ENCODE data around the gene DACT3.
A peak's percentile ranks its signal among the peaks of the same experiment; 100 is the strongest.

The DACT3 gene

DNA sequence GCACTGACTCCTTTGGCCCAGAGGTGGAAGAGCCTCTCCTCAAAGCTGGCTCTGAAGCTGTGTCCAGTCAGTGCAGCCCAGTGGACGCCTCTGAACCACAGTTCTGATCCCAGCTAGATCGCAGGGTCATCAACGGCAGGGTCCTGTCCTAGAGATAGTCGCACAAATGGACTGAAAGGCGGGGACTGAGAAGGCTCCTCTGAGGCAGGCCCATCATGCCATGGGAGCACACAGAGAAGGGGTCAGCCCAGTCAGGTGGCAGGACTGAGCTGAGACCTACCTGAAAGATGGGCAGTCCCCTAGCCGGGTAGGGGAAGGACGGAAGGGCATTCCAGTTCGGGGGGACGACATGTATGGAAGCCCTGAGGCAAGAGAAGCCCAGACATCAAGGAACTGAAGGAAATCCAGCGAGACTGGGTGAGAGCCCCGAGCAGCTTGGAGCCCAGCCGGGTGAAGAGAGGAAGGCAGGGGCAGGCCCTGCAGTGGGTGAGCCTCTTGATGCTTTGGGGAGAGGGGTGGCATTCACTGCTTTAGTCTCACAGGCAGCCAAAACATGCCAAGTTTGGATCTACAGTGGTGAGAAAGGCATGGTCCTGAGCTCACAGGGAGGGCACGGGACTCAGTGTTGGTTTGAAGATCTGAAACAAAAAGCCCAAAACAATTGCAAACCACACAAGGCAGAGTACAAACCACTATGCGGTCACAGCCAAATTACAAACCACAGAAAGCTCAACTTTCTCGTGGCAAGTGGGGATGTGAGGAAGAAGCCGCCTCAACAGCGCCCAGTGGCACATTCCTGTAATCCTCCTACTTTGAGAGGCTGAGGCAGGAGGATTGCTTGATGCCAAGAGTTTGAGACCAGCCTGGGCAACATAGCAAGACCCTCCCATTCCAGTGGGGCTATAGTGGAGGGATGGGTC is 49.9 kb downstream of the DACT3 start:
- no peak for DNase-seq (ENCODE audit: low spot score)

DNA sequence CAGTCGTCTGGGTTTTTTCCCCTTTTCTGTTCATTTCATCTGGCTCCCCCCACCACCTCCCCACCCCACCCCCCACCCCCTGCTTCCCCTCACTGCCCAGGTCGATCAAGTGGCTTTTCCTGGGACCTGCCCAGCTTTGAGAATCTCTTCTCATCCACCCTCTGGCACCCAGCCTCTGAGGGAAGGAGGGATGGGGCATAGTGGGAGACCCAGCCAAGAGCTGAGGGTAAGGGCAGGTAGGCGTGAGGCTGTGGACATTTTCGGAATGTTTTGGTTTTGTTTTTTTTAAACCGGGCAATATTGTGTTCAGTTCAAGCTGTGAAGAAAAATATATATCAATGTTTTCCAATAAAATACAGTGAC is 50.6 kb downstream of the DACT3 start:
- DNase-seq (ENCODE audit: low spot score), result no peak

DNA sequence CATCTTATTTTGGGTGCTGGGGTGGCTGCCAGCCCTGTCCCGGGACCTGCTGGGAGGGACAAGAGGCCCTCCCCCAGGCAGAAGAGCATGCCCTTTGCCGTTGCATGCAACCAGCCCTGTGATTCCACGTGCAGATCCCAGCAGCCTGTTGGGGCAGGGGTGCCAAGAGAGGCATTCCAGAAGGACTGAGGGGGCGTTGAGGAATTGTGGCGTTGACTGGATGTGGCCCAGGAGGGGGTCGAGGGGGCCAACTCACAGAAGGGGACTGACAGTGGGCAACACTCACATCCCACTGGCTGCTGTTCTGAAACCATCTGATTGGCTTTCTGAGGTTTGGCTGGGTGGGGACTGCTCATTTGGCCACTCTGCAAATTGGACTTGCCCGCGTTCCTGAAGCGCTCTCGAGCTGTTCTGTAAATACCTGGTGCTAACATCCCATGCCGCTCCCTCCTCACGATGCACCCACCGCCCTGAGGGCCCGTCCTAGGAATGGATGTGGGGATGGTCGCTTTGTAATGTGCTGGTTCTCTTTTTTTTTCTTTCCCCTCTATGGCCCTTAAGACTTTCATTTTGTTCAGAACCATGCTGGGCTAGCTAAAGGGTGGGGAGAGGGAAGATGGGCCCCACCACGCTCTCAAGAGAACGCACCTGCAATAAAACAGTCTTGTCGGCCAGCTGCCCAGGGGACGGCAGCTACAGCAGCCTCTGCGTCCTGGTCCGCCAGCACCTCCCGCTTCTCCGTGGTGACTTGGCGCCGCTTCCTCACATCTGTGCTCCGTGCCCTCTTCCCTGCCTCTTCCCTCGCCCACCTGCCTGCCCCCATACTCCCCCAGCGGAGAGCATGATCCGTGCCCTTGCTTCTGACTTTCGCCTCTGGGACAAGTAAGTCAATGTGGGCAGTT is 51.2 kb downstream of the DACT3 start:
- DNase-seq (ENCODE audit: low spot score), result no peak

DNA sequence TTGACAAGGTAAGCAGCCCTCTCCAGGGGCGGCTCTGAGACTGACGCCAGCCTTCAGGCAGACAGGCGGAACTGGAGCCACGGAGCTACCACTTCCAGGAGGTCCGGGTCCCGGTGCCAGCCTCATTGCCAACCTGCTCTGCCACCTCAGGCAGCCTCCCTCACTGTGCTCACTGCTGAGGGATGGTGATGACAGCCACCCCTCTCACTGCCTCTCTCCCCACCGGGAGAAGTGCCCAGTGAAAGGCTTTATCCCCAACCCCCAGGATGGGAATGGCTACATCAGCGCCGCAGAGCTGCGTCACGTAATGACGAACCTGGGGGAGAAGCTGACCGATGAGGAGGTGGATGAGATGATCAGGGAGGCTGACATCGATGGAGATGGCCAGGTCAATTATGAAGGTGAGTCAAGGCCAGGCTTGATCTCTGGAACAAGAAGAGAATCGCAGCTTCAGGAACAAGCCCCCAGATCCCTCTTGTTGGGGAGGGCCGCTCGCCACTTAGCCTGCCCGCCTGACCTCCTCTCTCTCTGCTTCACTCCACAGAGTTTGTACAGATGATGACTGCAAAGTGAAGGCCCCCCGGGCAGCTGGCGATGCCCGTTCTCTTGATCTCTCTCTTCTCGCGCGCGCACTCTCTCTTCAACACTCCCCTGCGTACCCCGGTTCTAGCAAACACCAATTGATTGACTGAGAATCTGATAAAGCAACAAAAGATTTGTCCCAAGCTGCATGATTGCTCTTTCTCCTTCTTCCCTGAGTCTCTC is 52.2 kb downstream of the DACT3 start:
- no peak for DNase-seq (ENCODE audit: low spot score)

DNA sequence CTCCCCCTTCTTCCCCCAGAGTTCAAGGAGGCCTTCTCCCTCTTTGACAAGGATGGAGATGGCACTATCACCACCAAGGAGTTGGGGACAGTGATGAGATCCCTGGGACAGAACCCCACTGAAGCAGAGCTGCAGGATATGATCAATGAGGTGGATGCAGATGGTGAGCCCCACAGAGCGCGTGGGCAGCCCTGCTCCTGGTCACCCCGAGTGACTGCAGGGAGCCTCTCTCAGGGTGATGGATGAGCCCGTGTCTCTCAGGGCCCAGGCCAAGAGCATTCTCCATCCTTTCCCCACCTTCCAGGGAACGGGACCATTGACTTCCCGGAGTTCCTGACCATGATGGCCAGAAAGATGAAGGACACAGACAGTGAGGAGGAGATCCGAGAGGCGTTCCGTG is 52.8 kb downstream of the DACT3 start:
- no peak for DNase-seq (ENCODE audit: low spot score)

DNA sequence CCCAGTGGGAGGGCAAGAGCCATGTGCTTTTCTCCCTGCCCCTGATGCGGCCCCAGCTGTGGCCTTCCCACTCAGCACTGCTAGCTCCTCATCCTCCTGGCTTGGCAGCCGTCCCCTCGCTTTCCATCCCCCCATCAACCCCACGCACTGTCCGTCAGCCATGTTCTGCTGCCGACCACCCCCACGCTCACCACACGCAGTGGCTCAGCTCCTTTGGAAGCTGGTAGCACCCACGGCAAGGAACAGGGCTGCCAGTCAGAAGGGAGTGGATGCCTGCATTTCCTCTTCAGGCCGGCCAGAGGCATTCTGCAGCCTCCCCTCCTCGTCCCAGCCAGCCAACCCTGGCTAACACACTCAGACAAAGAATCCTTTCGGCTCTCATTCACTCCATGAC is 53.5 kb downstream of the DACT3 start:
- no peak for DNase-seq (ENCODE audit: low spot score)

DNA sequence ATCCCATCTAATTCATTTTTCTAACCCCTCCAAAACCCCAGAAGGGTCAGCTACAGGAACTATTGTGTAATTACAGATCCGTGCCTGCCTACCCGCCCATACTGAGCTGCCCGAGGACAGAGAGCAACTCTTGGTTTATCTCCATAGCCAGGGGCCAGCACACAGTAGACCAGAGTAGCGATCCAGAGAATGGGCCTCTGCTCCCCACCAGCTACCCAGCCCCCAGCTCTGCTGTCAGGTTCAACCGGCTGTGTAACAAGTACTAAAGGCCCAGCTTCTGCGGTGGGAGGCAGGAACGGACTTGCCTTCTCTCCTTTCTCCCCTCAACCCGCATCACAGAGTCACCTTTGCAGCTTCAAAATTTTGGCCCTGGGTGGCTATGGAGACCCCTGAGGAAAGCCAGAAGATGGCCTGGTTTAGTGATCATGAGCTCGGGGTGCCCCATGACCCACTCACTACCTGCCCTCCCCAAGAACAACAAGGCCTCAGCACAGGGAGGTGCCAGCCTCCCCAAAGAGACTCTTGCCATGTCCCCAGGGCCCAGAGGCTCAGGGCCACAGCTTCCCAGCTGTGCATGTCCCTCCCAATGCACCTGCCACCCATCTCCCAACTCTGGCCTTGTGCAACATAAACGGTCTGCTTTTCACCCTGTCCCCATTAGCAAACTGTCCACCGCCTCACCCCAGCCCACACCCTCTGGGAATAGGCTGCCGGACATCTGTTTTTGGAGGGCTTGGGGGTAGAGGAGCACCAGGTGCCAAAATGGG is 54.1 kb downstream of the DACT3 start:
- no peak for DNase-seq (ENCODE audit: low spot score)

DNA sequence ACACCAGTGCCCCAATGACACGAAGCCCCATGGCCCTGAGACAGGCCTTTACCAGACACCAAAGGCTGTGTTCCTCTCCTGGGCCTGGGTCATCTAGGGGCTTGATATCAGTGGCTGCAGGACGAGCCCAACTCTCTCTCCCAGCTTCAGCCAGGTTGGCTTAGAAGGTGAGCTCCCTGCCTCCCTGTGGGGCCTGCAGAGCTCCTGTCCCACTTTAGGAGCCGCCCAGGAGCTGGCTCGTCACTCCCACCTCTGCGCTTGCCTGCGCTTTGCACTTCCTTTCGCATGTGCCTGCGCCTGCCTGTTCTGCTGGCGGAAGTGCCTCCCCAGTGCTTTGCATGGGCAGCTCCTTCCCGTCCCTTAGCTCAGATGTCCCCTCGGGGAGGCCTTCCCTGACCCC is 55.0 kb downstream of the DACT3 start:
- no peak for DNase-seq (ENCODE audit: low spot score)

DNA sequence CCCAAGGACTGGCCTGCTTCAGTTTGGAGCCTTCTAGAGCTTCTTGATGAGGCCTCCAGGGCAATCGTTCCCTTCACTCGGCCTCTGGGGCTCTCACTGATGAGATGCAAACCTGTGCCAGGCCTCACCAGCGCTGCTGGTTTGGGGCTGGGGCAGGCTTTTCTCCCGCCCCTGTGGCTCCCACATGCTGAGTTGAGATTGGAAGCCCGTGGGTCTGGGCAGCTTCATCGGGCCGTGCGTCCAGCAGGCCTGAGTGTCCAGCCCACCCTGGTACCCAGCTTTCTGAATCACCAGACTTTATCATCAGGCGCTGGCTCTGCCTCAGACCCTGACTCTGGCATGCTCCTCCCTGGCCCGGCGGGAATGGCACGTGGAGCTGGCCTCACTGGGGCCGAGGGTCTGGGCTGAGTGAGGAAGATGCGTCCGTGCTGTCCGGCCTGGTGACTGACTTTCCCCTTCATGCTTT is 55.6 kb downstream of the DACT3 start:
- DNase-seq (ENCODE audit: low spot score), result no peak

DNA sequence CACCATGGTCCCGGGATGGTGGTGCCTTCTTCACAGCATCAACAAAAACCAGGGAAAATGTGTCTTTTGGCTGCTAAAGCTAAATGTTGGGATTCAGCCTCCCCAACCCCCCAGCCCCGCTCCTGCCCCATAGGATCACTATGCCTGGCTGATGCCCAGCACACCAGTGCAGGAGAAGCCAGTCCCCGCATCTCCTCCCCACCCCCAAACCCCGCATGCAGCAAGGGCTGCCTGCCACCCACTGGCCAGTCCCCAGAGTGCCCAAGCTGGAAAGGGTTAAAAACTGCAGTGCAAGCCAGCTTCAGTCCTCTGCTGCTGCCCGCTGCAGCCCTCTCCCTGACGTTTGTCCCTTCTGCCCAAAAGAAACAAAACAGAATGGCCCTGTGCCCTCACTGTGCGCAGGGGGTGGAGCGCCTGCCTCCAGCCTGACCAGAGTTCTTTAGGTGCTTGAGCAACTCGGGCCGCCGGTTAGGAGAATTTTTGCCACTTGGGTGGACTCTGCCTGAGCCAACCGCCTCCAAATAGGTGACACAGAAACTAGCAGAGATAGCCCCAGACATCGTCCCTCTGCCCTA is 56.1 kb downstream of the DACT3 start:
- DNase-seq (ENCODE audit: low spot score), result no peak

DNA sequence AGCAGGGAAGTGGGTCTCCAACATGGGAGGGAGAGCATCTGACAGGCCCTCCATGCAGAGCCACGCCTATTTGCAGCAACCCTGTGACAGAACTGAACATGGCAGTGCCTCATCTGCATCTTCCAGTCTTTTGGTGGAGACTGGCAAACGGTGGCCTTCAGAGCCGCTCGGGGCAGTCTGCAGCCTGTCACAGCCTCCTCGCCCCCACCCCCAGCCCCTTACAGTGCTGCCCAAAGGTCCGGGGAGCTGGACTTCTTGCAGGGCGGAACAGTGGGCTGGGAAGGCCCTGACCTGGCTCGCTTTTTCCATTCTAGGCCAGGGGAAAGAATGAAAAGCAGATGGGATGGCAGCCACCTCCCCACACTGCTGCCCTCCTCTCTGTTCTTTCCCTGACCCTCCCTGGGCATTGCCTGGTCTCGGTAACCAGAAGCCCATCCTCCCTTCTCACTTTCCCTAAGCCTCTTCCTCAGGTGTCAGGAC is 57.2 kb downstream of the DACT3 start:
- no peak for DNase-seq (ENCODE audit: low spot score)

DNA sequence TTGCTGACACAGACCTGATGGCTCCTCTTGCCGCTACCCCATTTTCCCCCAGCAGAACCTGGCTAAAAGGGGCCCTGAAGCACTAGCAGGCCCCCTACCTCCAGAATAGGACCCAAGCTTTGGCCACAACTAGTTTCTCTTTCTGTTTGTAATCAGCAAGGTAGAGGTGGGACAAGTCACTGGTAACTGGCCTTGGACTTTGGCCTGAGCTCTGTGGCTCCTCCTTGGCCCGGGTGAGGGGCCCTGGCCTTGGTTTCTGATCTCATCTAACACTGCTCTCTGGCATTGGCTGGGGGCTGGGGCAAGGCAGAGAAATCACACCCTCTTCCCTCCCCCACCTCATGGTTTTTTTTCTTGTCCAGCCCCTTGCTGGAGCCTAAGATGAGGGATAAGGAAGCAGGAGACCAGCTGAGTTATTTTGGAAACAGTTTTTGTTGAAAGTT is 57.8 kb downstream of the DACT3 start:
- DNase-seq (ENCODE audit: low spot score), result no peak

DNA sequence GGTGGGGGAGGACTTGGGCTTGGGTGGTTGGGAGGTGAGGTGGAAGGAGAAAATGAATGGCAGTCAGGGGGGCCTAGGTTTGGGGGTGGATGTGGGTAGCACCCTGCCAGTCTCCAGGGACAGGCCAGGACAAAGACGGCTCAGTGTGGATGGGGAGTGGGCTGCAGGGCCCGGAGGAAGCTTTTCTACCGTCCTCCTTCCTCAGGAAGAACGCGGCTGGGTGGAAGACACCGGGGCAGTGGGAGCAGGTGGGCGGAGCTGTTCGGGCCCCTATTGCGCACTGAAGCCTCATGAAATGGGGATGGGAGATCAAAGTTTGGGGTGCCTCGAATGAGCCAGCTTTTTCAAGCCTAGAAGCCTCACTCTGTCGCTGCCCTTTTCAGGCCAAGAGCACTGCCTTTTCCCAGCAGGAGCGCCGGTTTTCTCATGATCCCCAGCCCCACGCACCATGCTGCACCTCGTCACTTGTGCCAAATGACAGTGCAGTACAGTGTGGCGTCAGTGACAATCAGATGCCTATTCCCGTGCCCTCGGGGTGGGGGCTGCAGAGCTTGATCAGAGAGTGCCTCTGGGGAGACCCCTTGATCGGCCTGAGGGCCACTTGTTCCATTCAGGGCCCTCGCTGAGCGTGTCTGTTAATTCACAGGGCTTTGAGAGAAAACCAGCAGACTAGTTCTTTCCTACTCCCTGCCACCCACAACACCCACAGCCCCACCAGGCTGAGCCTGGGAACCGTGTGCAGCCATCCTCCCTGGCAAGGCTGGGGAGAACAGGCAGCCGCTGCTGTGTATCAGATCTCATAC is 58.4 kb downstream of the DACT3 start:
- DNase-seq (ENCODE audit: low spot score), result no peak

DNA sequence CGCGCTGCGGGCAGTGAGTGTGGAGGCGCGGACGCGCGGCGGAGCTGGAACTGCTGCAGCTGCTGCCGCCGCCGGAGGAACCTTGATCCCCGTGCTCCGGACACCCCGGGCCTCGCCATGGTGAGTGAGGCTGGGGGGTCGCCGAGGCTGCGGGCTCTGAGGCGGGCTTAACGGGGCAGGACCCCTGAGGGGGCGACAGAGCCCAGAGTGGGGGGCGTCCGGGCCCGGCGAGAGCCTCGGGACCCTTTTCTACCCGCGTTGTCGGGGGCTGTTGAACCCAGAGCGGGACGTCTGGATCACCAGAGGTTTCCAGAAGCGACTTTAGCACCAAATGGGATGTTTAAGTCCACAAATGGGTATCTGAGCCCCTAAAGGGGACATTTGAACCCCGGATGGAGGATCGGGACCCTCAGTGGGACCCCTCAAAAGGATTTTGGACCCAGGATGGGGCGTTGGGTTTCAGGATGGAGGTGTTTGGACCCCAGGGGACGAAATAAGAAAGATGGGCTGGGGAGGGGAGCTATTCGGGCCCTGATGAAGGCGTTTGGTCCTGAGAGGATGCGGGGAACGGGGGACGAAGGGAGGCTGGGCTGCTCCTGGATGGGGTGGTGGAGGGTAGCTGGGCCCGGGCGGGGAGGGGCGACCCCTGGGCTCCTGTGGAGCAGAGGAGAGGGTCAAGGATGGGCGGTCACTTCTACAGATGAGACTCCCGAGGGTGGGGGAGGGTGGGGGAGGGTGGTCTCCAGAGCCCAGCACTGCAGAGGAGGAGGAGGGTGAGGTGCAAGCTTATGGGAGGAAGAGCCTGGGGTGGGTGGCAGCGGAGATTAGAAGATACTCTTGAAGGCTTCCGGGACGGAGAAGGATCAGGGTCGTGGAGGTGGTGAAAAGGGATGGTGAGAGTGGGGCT is 59.4 kb downstream of the DACT3 start, which contains the start of gene CALM3:
CALM3 (plus strand) TSS at position 13 of the 907 bp plus-strand sequence; CDS start at position 118, 105 bp downstream.
- no peak for DNase-seq (ENCODE audit: low spot score)

DNA sequence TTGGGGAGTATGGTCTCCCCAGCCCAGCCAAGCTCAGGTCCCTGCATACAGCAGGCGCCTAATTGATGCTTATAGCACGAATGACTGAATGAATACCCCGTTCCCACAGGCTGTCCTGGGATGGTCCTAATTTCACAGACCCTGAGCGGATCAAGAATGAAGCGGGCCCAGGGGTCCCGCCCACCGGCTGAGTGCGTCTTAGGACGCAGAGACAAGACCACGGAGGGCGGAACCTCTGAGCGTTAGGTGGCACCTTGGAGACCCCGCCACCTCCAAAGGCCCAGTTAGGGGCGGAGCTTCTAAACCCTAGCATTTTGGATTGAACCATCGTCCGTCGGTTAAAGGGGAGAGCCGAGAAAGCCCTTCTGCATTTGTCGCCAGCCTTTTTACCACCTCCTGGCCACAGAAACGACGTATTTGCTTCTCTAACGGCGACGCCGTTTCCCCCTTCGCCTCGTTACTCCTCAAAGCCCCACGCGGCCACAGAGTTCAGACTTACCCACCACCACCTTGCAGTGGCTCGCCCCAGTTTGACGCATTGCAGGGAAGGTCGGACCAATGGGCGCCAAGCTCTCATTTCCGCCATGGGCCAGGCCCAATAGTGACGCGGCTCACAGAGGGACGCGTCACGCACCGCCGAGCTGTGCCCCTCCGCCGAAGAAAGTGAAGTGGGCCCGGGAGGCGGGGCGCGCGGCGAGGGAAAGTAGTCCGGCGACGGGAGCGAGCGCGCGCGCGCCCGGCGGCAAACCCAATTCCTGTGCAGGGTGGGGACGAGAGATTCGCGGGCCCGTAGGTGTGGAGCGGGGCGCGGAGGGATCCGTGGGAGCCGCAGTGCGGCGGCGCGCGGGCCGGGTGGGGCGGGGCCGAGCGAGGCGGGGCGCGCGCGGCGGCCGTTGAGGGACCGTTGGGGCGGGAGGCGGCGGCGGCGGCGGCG is 60.3 kb downstream of the DACT3 start:
- DNase-seq (ENCODE audit: low spot score), result peak; percentile 98

DNA sequence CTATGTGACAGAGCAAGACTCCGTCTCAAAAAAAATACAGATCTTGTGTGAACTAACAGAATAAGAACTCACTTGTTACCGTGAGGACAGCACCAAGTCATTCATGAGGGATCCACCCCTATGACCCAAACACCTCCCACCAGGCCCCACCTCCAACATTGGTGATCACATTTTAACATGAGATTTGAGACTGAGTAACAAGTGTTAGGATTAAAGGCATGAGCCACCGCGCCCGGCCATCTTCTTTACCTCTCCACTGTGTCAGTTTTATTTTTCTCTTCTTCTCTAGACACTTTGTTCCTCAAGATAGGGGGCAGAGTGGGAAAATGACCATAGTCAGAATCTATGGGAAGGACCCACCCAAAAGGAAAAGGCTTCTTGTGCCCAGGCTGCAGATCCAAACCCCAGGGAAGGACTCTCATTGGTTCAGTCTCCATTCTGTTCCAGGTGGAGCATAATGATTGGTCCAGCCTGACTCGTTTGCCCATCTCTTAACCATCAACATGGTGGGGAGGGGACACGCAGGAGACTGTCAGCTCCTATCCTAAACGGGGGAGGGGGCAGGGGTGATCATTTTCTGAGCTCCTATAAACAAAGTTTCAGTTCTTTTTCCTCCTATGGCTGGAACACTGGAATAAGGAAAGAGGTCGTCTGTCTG is 61.1 kb downstream of the DACT3 start:
- DNase-seq (ENCODE audit: low spot score), result no peak

DNA sequence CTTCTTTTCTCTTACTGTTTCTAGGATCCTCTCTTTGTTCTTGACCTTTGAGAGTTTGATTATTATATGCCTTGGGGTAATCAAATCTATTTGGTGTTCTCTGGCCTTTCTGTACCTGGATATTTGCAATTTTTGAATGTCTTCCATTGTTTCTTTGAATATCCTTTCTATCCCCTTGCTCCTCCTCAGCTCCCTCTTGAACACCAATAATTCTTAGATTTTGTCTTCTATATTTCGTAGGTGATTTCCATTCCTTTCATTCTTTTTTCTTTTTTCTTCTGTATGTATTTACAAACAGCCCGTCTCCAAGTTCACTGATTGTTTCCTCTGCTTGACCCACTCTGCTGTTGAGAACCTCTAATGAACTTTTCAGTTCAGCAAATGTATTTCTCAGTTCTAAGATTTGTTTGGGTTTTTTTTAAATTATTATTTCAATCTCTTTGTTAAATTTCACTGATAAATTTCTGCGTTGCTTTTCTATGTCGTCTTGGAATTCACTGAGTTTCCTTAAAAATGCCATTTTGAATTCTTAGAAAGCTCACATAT is 62.5 kb downstream of the DACT3 start:
- no peak for DNase-seq (ENCODE audit: low spot score)

All from ecto neural progenitor cell (in vitro differentiated cells).